Astrocyte (in vitro differentiated cells and primary cell): Measurements from ENCODE around the gene SMIM17.

ENCODE experiments used
- CTCF ChIP-seq: IDR thresholded peaks from 2 replicates; pipeline ENCODE4 v1.5.1; 2011; ENCODE audit warnings: low read depth, mild to moderate bottlenecking, inconsistent platforms, low read length, moderate library complexity; ENCODE audit not compliant: insufficient read depth
- EZH2 ChIP-seq: IDR thresholded peaks from 2 replicates; pipeline ENCODE4 v1.6.1; 2012; ENCODE audit warnings: mild to moderate bottlenecking, low read length, inconsistent platforms; ENCODE audit not compliant: insufficient read depth

GRCh38 chr19:56603829-56604228 is 39.1 kb upstream of the SMIM17 start:
- TF ChIP-seq CTCF (no peak), EZH2 (no peak)
